Gastroesophageal sphincter (tissue), 4 donors: ENCODE data around the gene MBOAT2. TPM values are rescaled to one million over a fixed set of nuclear protein-coding genes. Genes with fewer than 3 reads are reported as not detected.

Experiments
- ATAC-seq: fragments of 150-250 bp; one replicate; pipeline ENCODE4 v1.9.1; 2016; ENCODE audit warnings: mild to moderate bottlenecking, moderate library complexity
- H3K27ac ChIP-seq, 4 donors: fragments of 200-600 bp; sonication (generic) in 3 of 4; 1 replicate in 3 of 4; 2 replicates in 1 of 4; pipeline ENCODE4 v1.5.1; 2016 to 2019
- H3K27me3 ChIP-seq: fragments of 200-600 bp; sonication (generic); one replicate; pipeline ENCODE4 v1.5.1; 2019
- H3K36me3 ChIP-seq, 2 donors: fragments of 200-600 bp; sonication (generic); one replicate each; pipeline ENCODE4 v1.5.1; 2019; ENCODE audit warnings: control low read depth in 1 of 2
- H3K4me1 ChIP-seq, 3 donors: fragments of 200-600 bp; sonication (generic); 1 replicate in 2 of 3; 2 replicates in 1 of 3; pipeline ENCODE4 v1.5.1; 2016 to 2019; ENCODE audit warnings: control low read depth in 2 of 3
- H3K4me3 ChIP-seq, 2 donors: fragments of 200-600 bp; sonication (generic); one replicate each; pipeline ENCODE4 v1.5.1; 2019; ENCODE audit warnings: mild to moderate bottlenecking in 1 of 2, moderate library complexity in 1 of 2
- H3K9me3 ChIP-seq, 3 donors: fragments of 200-600 bp; sonication (generic); one replicate each; pipeline ENCODE4 v1.5.1; 2017 to 2019; ENCODE audit warnings: control low read depth in 2 of 3
- CTCF ChIP-seq, 4 experiments: fragments of 200-600 bp in 2 of 4; fragments of 450-650 bp in 2 of 4; sonication (generic) in 1 of 4; IDR thresholded peaks; one replicate each; pipeline ENCODE4 v1.5.1; 2017 to 2019; ENCODE audit warnings: antibody characterized with exemption in 4 of 4, mild to moderate bottlenecking in 2 of 4, moderate library complexity in 2 of 4
- EP300 ChIP-seq: sonication (generic); formaldehyde crosslinking; IDR thresholded peaks from one replicate; pipeline ENCODE4 v1.6.1; 2017; ENCODE audit warnings: antibody characterized with exemption, mild to moderate bottlenecking
- POLR2A ChIP-seq, 2 donors: fragments of 450-650 bp; IDR thresholded peaks; one replicate each; pipeline ENCODE4 v1.6.1; 2017; ENCODE audit warnings: antibody characterized with exemption in 2 of 2, mild to moderate bottlenecking in 2 of 2, moderate library complexity in 1 of 2
- POLR2AphosphoS5 ChIP-seq: sonication (generic); formaldehyde crosslinking; IDR thresholded peaks from one replicate; pipeline ENCODE4 v1.6.1; 2017; ENCODE audit warnings: antibody characterized with exemption
- WGBS, 2 donors: methylation state at CpG; one replicate each; pipeline ENCODE4 v1.1.5; 2018; ENCODE audit warnings: low coverage in 1 of 2; 5-methylcytosine and 5-hydroxymethylcytosine counted together
- total RNA-seq, 4 donors: library from RNA; depleted of rRNA; stranded (reverse); fragments of >200 nt; gene quantifications; one replicate each; pipeline ENCODE4 v1.1.0, GENCODE V29; 2016

The MBOAT2 gene
- total RNA-seq, 4 donors from 2014 or later = 21.0 to 27.0 (median 23.5) TPM

- H3K4me3 ChIP-seq = no peak overlapping the region
- no peaks in the 10 kb centered on the region for H3K36me3 ChIP-seq
These were observed 17.7 kb downstream of the MBOAT2 start for GRCh38 chr2:8985561-8986326.

GRCh38 chr2:8984855-8985254, 18.6 kb downstream of the MBOAT2 start:
- Histone ChIP-seq H3K4me3 (no peak overlapping the region), H3K36me3 (no peaks in the 10 kb centered on the region), H3K4me1 (peaks cover 0 to 6% (median 5%) of the 10 kb centered on the region in 3 donors), H3K27me3 (no peaks in the 10 kb centered on the region), H3K27ac (no peak overlapping the region), H3K9me3 (peaks cover 0 to 6% (median 0%) of the 10 kb centered on the region in 3 donors)
- TF ChIP-seq CTCF (IDR thresholded peaks at IDR 0.05) (no peak), POLR2AphosphoS5 (no peak), EP300 (no peak), POLR2A (IDR thresholded peaks at IDR 0.05) (no peak)
- 60 to 70% methylated on average over 2 to 4 of the region's 4 CpGs for WGBS, 2 donors
- no peak for ATAC-seq

More at GRCh38 chr2:8985561-8986326, 17.7 kb downstream of the MBOAT2 start:
- Histone ChIP-seq H3K27ac (no peak overlapping the region), H3K9me3 (peaks cover 0 to 6% (median 0%) of the 10 kb centered on the region in 3 donors), H3K4me1 (peaks cover 0 to 6% (median 5%) of the 10 kb centered on the region in 3 donors), H3K27me3 (no peaks in the 10 kb centered on the region)
- 80 to 100% methylated on average over 1 to 4 of the region's 4 CpGs for WGBS, 2 donors
- ATAC-seq = no peak
- no peak for TF ChIP-seq POLR2A (IDR thresholded peaks at IDR 0.05)
- no peak for TF ChIP-seq CTCF (IDR thresholded peaks at IDR 0.05)
- TF ChIP-seq EP300 = no peak
- TF ChIP-seq POLR2AphosphoS5 = no peak

GRCh38 chr2:8984157-8984556, 19.3 kb downstream of the MBOAT2 start:
- no peak overlapping the region for H3K4me3 ChIP-seq
- WGBS, 2 donors = 81 to 84% methylated on average over 5 of the region's 5 CpGs
- H3K36me3 ChIP-seq = no peaks in the 10 kb centered on the region
- H3K27me3 ChIP-seq = no peaks in the 10 kb centered on the region
- H3K4me1 ChIP-seq = peaks cover 0 to 6% (median 5%) of the 10 kb centered on the region in 3 donors
- no peak for ATAC-seq
- no peak overlapping the region for H3K27ac ChIP-seq
- H3K9me3 ChIP-seq = peaks cover 0 to 6% (median 0%) of the 10 kb centered on the region in 3 donors
- TF ChIP-seq POLR2AphosphoS5 (no peak), POLR2A (IDR thresholded peaks at IDR 0.05) (no peak), EP300 (no peak), CTCF (IDR thresholded peaks at IDR 0.05) (no peak)

- Histone ChIP-seq H3K27me3 (no peaks in the 10 kb centered on the region), H3K27ac (no peak overlapping the region), H3K4me3 (no peak overlapping the region), H3K36me3 (no peaks in the 10 kb centered on the region), H3K9me3 (peaks cover 0 to 6% (median 0%) of the 10 kb centered on the region in 3 donors), H3K4me1 (peaks cover 0 to 6% (median 5%) of the 10 kb centered on the region in 3 donors)
- TF ChIP-seq CTCF (IDR thresholded peaks at IDR 0.05) (no peak), POLR2AphosphoS5 (no peak), POLR2A (IDR thresholded peaks at IDR 0.05) (no peak), EP300 (no peak)
- WGBS, 2 donors = 88 to 100% methylated on average over 1 of the region's 1 CpG
- ATAC-seq = no peak
These were observed 19.9 kb downstream of the MBOAT2 start for GRCh38 chr2:8983571-8983970.

GRCh38 chr2:8981876-8982275, 21.6 kb downstream of the MBOAT2 start:
- Histone ChIP-seq H3K36me3 (no peaks in the 10 kb centered on the region), H3K27me3 (no peaks in the 10 kb centered on the region), H3K9me3 (peaks cover 0 to 6% (median 0%) of the 10 kb centered on the region in 3 donors), H3K4me3 (no peak overlapping the region), H3K4me1 (peaks cover 0 to under 1% (median 0%) of the 10 kb centered on the region in 3 donors), H3K27ac (no peak overlapping the region)
- ATAC-seq = no peak
- TF ChIP-seq POLR2AphosphoS5 (no peak), EP300 (no peak), POLR2A (IDR thresholded peaks at IDR 0.05) (no peak), CTCF (IDR thresholded peaks at IDR 0.05) (no peak)
- 83 to 93% methylated on average over 6 to 7 of the region's 7 CpGs for WGBS, 2 donors
